HG03469 (cell line): ENCODE measurements around the gene EN2.

ENCODE experiments used
- ATAC-seq: cut with Tn5 transposase; IDR thresholded peaks from one replicate; pipeline ENCODE4 v1.9.1; 2021; ENCODE audit warnings: mild to moderate bottlenecking, moderate library complexity, moderate number of reproducible peaks; ENCODE audit not compliant: unreplicated experiment

The EN2 gene

DNA sequence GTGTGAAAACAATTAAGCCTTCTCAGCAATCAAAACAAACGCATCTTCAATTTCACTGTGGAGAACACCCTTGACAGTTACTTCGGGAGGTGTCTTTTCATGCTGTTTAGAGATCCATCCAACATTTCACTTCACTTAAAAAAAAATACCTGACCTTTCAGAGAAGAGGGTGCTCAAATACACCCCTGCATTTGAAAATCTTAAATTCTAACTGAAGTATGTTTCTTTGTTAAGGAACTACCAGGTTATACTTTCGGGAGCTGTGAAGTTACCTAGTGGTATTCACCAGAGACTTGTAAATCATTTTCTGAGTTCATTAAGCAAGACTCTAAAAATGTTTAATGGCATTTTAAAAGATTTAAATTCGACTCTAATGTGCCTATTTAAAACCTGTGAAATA is 49.6 kb downstream of the EN2 start:
- ATAC-seq, result no peak

- no peak for ATAC-seq
Observed at GRCh38 chr7:155508376-155509358, 50.7 kb downstream of the EN2 start.

DNA sequence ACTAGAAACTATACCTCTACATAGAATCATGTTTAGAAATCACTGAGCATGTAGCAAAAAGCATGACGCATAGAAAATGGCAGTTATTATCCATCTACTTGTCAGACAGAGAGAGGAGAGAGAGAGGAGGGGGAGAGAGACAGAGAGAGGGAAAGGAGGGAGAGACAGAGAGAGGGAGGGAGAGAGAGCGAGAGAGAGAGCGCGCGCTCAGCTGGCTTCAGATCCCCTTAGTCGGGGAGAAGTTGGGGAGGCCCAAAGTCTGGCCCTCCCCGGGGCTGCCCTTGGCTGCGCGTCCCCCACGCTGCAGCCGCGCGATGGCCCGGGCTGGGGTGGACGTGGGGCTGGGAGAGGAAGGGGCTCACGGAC is 51.4 kb downstream of the EN2 start:
- ATAC-seq, result no peak

GRCh38 chr7:155509725-155510551 is 52.0 kb downstream of the EN2 start:
- no peak for ATAC-seq

- ATAC-seq, result no peak
Observed at GRCh38 chr7:155510975-155511701, 53.2 kb downstream of the EN2 start.

DNA sequence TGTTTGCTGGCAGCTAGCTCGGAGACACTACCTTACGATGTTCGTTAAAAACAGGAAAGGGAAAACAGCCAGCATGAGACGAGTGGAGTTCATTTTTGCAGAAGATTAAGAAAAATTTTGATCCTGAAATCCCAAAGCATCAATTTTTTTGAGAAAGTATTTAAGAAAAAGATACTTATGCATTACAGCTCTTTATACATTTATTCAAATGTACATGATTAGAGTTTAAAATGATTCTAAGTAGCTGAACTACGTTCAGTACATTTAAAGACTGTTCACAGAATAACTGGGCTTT is 53.7 kb downstream of the EN2 start:
- ATAC-seq, result no peak

DNA sequence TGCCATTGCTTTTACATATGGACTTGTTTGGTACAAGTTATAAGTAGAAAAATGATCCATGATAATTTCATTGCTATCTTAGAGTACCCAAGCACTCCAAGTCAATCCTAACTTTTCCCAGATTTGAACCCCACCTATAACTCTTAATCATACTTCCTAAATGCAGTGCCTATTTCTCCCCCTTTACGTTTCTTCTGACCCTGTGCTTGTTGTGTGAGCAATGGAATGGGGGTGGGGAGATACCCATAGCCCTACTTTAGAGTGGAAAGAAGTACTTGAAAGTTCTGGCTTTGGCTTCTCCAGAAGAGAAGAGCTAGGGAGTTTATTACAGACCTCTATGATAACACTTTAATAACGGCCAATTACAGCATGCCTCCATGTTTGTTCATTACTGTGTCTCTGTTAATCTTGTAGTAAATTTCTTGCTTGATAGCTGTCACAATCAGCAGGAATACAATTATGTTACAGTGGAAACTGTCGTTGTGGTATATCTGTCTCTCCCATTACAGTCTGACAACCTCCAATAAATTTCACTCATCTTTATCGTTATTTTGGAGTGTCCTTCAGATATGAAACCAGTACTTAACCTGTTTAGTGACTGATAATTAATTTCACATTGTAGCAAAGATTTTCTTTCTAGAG is 54.4 kb downstream of the EN2 start:
- ATAC-seq, result no peak

- ATAC-seq, result no peak
Observed at GRCh38 chr7:155513543-155514285, 55.8 kb downstream of the EN2 start.

- no peak for ATAC-seq
Observed at GRCh38 chr7:155514296-155514695, 56.4 kb downstream of the EN2 start.
